Neural cell (in vitro differentiated cells): ENCODE results near the gene IRAK2. TPM values are rescaled to one million over a fixed set of nuclear protein-coding genes. Genes with fewer than 3 reads are reported as not detected.

Experiments
- H2AFZ ChIP-seq: fragments of 200-600, 300-800 bp; sonication (generic), shearing (Covaris generic); 2 replicates; pipeline ENCODE4 v1.6.0; 2014; ENCODE audit warnings: low read depth, mild to moderate bottlenecking, antibody characterized with exemption, low read length, moderate library complexity
- H3F3A ChIP-seq: fragments of 200-600 bp; shearing (Covaris generic); 2 replicates; pipeline ENCODE4 v1.6.1; 2016; ENCODE audit warnings: mild to moderate bottlenecking, moderate library complexity, mixed read lengths, antibody characterized with exemption, low read length; ENCODE audit not compliant: insufficient read depth, poor library complexity, severe bottlenecking
- H3K27ac ChIP-seq: fragments of 200-600, 300-800 bp; sonication (generic), shearing (Covaris generic); 2 replicates; pipeline ENCODE4 v1.5.1; 2014; ENCODE audit warnings: mild to moderate bottlenecking, low read length, moderate library complexity
- H3K27me3 ChIP-seq: fragments of 300-800, 200-600 bp; sonication (generic), shearing (Covaris generic); 2 replicates; pipeline ENCODE4 v1.6.0; 2014; ENCODE audit warnings: mild to moderate bottlenecking, low read depth, low read length, moderate library complexity; ENCODE audit not compliant: insufficient read depth
- H3K36me3 ChIP-seq: fragments of 300-800, 200-600 bp; sonication (generic), shearing (Covaris generic); 2 replicates; pipeline ENCODE4 v1.5.1; 2014; ENCODE audit warnings: mild to moderate bottlenecking, antibody characterized with exemption, low read length, moderate library complexity; ENCODE audit not compliant: insufficient read depth
- H3K4me2 ChIP-seq: fragments of 300-800, 200-600 bp; sonication (generic), shearing (Covaris generic); 2 replicates; pipeline ENCODE4 v1.6.0; 2014; ENCODE audit warnings: mild to moderate bottlenecking, low read length
- H3K4me3 ChIP-seq: fragments of 300-800, 200-600 bp; sonication (generic), shearing (Covaris generic); 2 replicates; pipeline ENCODE4 v1.5.1; 2014; ENCODE audit warnings: mild to moderate bottlenecking, low read length, moderate library complexity
- H3K79me2 ChIP-seq: fragments of 200-600 bp; shearing (Covaris generic); replicated peaks from 2 replicates; pipeline ENCODE4 v1.6.0; 2014; ENCODE audit warnings: mild to moderate bottlenecking, low read length, moderate library complexity; ENCODE audit not compliant: insufficient read depth
- H3K9ac ChIP-seq: fragments of 300-800, 200-600 bp; sonication (generic), shearing (Covaris generic); 2 replicates; pipeline ENCODE4 v1.6.1; 2016; ENCODE audit warnings: mild to moderate bottlenecking, low read length, mixed read lengths
- H3K9me2 ChIP-seq: fragments of 200-600 bp; shearing (Covaris generic); 2 replicates; pipeline ENCODE4 v1.6.1; 2016; ENCODE audit warnings: mild to moderate bottlenecking, low read length, mixed read lengths; ENCODE audit not compliant: insufficient read depth
- H3K9me3 ChIP-seq: fragments of 200-600, 300-800 bp; sonication (generic), shearing (Covaris generic); 2 replicates; pipeline ENCODE4 v1.6.1; 2016; ENCODE audit warnings: mild to moderate bottlenecking, mixed run types, low read length, moderate library complexity, mixed read lengths
- H4K20me1 ChIP-seq: fragments of 200-600 bp; shearing (Covaris generic); 2 replicates; pipeline ENCODE4 v1.6.1; 2016; ENCODE audit warnings: mild to moderate bottlenecking, mixed run types; ENCODE audit not compliant: insufficient read depth
- CTCF ChIP-seq: fragments of 450-650 bp; IDR thresholded peaks from 2 replicates; pipeline ENCODE4 v1.5.1; 2014; ENCODE audit warnings: antibody characterized with exemption, mild to moderate bottlenecking, moderate library complexity; ENCODE audit not compliant: poor library complexity, severe bottlenecking
- EP300 ChIP-seq: fragments of 450-650 bp; conservative IDR thresholded peaks from 2 replicates; pipeline ENCODE4 v1.6.1; 2014; ENCODE audit warnings: antibody characterized with exemption, mild to moderate bottlenecking, moderate library complexity; ENCODE audit not compliant: poor library complexity, severe bottlenecking
- EZH2 ChIP-seq: fragments of 200-600, 300-800 bp; shearing (Covaris generic), sonication (generic); IDR thresholded peaks from 2 replicates; pipeline ENCODE4 v1.6.1; 2014; ENCODE audit warnings: antibody characterized with exemption, low read length, borderline replicate concordance, mild to moderate bottlenecking; ENCODE audit not compliant: insufficient read depth, poor library complexity, severe bottlenecking
- MXI1 ChIP-seq: fragments of 450-650 bp; conservative IDR thresholded peaks from 2 replicates; pipeline ENCODE4 v1.6.1; 2014; ENCODE audit warnings: antibody characterized with exemption, mild to moderate bottlenecking; ENCODE audit not compliant: poor library complexity, severe bottlenecking
- POLR2AphosphoS5 ChIP-seq: IDR thresholded peaks from 2 replicates; pipeline ENCODE4 v1.6.1; 2012
- RAD21 ChIP-seq: fragments of 450-650 bp; conservative IDR thresholded peaks from 2 replicates; pipeline ENCODE4 v1.6.1; 2014; ENCODE audit warnings: antibody characterized with exemption, mild to moderate bottlenecking, moderate library complexity
- REST ChIP-seq: IDR thresholded peaks from 2 replicates; pipeline ENCODE4 v1.6.1; 2012; ENCODE audit warnings: borderline replicate concordance
- SMC3 ChIP-seq: fragments of 450-650 bp; conservative IDR thresholded peaks from 2 replicates; pipeline ENCODE4 v1.6.1; 2014; ENCODE audit warnings: antibody characterized with exemption, mild to moderate bottlenecking, moderate library complexity; ENCODE audit not compliant: poor library complexity
- TAF1 ChIP-seq: IDR thresholded peaks from 2 replicates; pipeline ENCODE4 v1.6.1; 2012; ENCODE audit warnings: low read depth
- polyA plus RNA-seq: library from polyadenylated mRNA; depleted of rRNA; stranded (reverse); fragments of >200 nt; gene quantifications from 2 replicates; pipeline ENCODE4 v1.2.3, GENCODE V29; 2014

IRAK2 gene
- polyA plus RNA-seq, 1 donor from 2014 or later = 0.84 TPM

GRCh38 chr3:10194328-10195071 is 29.8 kb downstream of the IRAK2 start:
- no peaks in the 10 kb centered on the region for H3K36me3 ChIP-seq
- H3K79me2 ChIP-seq = no peaks in the 10 kb centered on the region
- H3K9ac ChIP-seq = no peak overlapping the region
- H3K4me2 ChIP-seq = no peak overlapping the region
- no peaks in the 10 kb centered on the region for H4K20me1 ChIP-seq
- H3K27me3 ChIP-seq = no peaks in the 10 kb centered on the region
- H3K9me2 ChIP-seq = no peaks in the 10 kb centered on the region
- H3F3A ChIP-seq = no peaks in the 10 kb centered on the region
- no peak for TF ChIP-seq EP300
- no peak for TF ChIP-seq MXI1
- TF ChIP-seq EZH2 = no peak
- TF ChIP-seq RAD21 = no peak
- TF ChIP-seq POLR2AphosphoS5 = no peak
- no peak for TF ChIP-seq SMC3
- no peak for TF ChIP-seq REST
- no peak for TF ChIP-seq TAF1
- no peak for TF ChIP-seq CTCF
- no peak overlapping the region for H3K4me3 ChIP-seq
- no peaks in the 10 kb centered on the region for H3K9me3 ChIP-seq
- H3K27ac ChIP-seq = no peak overlapping the region
- H2AFZ ChIP-seq = no peak overlapping the region

GRCh38 chr3:10195366-10196089 is 30.8 kb downstream of the IRAK2 start:
- Histone ChIP-seq H3K36me3 (no peaks in the 10 kb centered on the region), H3F3A (no peaks in the 10 kb centered on the region), H3K4me2 (no peak overlapping the region), H3K27ac (no peak overlapping the region), H3K4me3 (no peak overlapping the region), H3K79me2 (no peaks in the 10 kb centered on the region), H4K20me1 (no peaks in the 10 kb centered on the region), H2AFZ (no peak overlapping the region), H3K9me3 (no peaks in the 10 kb centered on the region), H3K9ac (no peak overlapping the region), H3K9me2 (no peaks in the 10 kb centered on the region), H3K27me3 (no peaks in the 10 kb centered on the region)
- TF ChIP-seq POLR2AphosphoS5 (no peak), TAF1 (no peak), RAD21 (no peak), REST (no peak), SMC3 (no peak), EZH2 (no peak), EP300 (no peak), CTCF (no peak), MXI1 (no peak)
